HEK293 (cell line): Measurements from ENCODE around the gene HSD17B7.
"Not testable (repeated sequence)": the region's sequence is repeated elsewhere in the genome, so short reads cannot be mapped to it uniquely, and the experiment has no call there.

Experiments
- CTCF ChIA-PET: fragments of 350-600 bp; formaldehyde crosslinking; extraction: SDS; loops from one replicate; lab custom pipeline; 2021; ENCODE audit warnings: antibody characterized with exemption; lab: Yijun Ruan, JAX
- POLR2A ChIA-PET: fragments of 300-600 bp; formaldehyde crosslinking; extraction: SDS; loops from one replicate; lab custom pipeline; 2020; ENCODE audit warnings: antibody characterized with exemption, inconsistent platforms; lab: Yijun Ruan, JAX
- H3K27ac ChIP-seq: fragments of 200-500 bp; sonication (Bioruptor generic); 2 replicates; pipeline ENCODE4 v1.5.1; 2014; ENCODE audit warnings: low read depth, low read length, control low read depth, inconsistent platforms; ENCODE audit errors: extremely low read depth
- H3K36me3 ChIP-seq, 2 experiments: fragments of 200-500 bp in 1 of 2; sonication (Bioruptor generic) in 1 of 2; 1 replicate in 1 of 2; 2 replicates in 1 of 2; pipeline ENCODE4 v1.5.1; 2014 to 2017; ENCODE audit warnings: inconsistent platforms in 2 of 2, low read length in 2 of 2; ENCODE audit not compliant: control insufficient read depth in 2 of 2, insufficient read depth in 1 of 2
- H3K4me1 ChIP-seq: fragments of 200-500 bp; sonication (Bioruptor generic); 2 replicates; pipeline ENCODE4 v1.5.1; 2014; ENCODE audit warnings: mild to moderate bottlenecking, low read length, inconsistent platforms; ENCODE audit not compliant: control insufficient read depth, insufficient read depth
- H3K4me3 ChIP-seq: 2 replicates; pipeline ENCODE4 v1.5.1; 2011; ENCODE audit warnings: low read depth, mild to moderate bottlenecking, control low read depth, low read length, moderate library complexity
- H3K9me3 ChIP-seq: fragments of 200-500 bp; sonication (Bioruptor generic); 2 replicates; pipeline ENCODE4 v1.5.1; 2014; ENCODE audit warnings: low read depth, low read length, inconsistent platforms; ENCODE audit not compliant: control insufficient read depth, insufficient read depth
- IKZF3 ChIP-seq: fragments of 450-650 bp; IDR thresholded peaks from 2 replicates; pipeline ENCODE4 v1.5.0; 2018; ENCODE audit warnings: missing biosample characterization, mild to moderate bottlenecking, missing genetic modification characterization, moderate library complexity
- KLF1 ChIP-seq: fragments of 450-650 bp; formaldehyde crosslinking; IDR thresholded peaks from 2 replicates; pipeline ENCODE4 v1.5.1; 2016; ENCODE audit warnings: missing biosample characterization, missing genetic modification characterization
- KLF9 ChIP-seq: fragments of 450-650 bp; formaldehyde crosslinking; IDR thresholded peaks from 2 replicates; pipeline ENCODE4 v1.5.1; 2016; ENCODE audit warnings: missing biosample characterization, missing genetic modification characterization, low read depth
- SCRT2 ChIP-seq: fragments of 450-650 bp; formaldehyde crosslinking; IDR thresholded peaks from 2 replicates; pipeline ENCODE4 v1.5.1; 2016; ENCODE audit warnings: missing biosample characterization, missing genetic modification characterization
- SP2 ChIP-seq: fragments of 450-650 bp; formaldehyde crosslinking; IDR thresholded peaks from 2 replicates; pipeline ENCODE4 v1.5.1; 2016; ENCODE audit warnings: missing biosample characterization, missing genetic modification characterization
- SP3 ChIP-seq: fragments of 450-650 bp; formaldehyde crosslinking; IDR thresholded peaks from 2 replicates; pipeline ENCODE4 v1.5.1; 2016; ENCODE audit warnings: missing biosample characterization, missing genetic modification characterization
- ZBTB17 ChIP-seq: fragments of 450-650 bp; formaldehyde crosslinking; IDR thresholded peaks from 2 replicates; pipeline ENCODE4 v1.5.1; 2016; ENCODE audit warnings: missing biosample characterization, missing genetic modification characterization
- ZBTB8A ChIP-seq: fragments of 450-650 bp; formaldehyde crosslinking; IDR thresholded peaks from 2 replicates; pipeline ENCODE4 v1.5.1; 2016; ENCODE audit warnings: missing biosample characterization, missing genetic modification characterization
- ZNF248 ChIP-seq: fragments of 450-650 bp; formaldehyde crosslinking; IDR thresholded peaks from 2 replicates; pipeline ENCODE4 v1.5.1; 2017; ENCODE audit warnings: missing biosample characterization, missing genetic modification characterization
- ZNF335 ChIP-seq: fragments of 450-650 bp; formaldehyde crosslinking; conservative IDR thresholded peaks from 2 replicates; pipeline ENCODE4 v1.5.1; 2016; ENCODE audit warnings: missing biosample characterization, missing genetic modification characterization
- ZNF341 ChIP-seq: fragments of 450-650 bp; formaldehyde crosslinking; IDR thresholded peaks from 2 replicates; pipeline ENCODE4; 2016; ENCODE audit warnings: low read depth, missing biosample characterization, missing genetic modification characterization
- ZNF629 ChIP-seq: fragments of 450-650 bp; formaldehyde crosslinking; IDR thresholded peaks from 2 replicates; pipeline ENCODE4 v1.5.1; 2017; ENCODE audit warnings: missing biosample characterization, missing genetic modification characterization
- ZNF660 ChIP-seq: fragments of 450-650 bp; IDR thresholded peaks from 2 replicates; pipeline ENCODE4 v1.5.1; 2018; ENCODE audit warnings: missing biosample characterization, mild to moderate bottlenecking, missing genetic modification characterization
- TF ChIP-seq, protein P1 (sequence below): fragments of 450-650 bp; formaldehyde crosslinking; IDR thresholded peaks from 2 replicates; pipeline ENCODE4 v1.5.1; 2016; ENCODE audit warnings: missing biosample characterization, missing genetic modification characterization
- TF ChIP-seq, protein P2 (sequence below): fragments of 450-650 bp; formaldehyde crosslinking; IDR thresholded peaks from 2 replicates; pipeline ENCODE4 v1.5.1; 2016; ENCODE audit warnings: missing biosample characterization, missing genetic modification characterization
- TF ChIP-seq, protein P3 (sequence below): fragments of 450-650 bp; formaldehyde crosslinking; IDR thresholded peaks from 2 replicates; pipeline ENCODE4 v1.5.1; 2016; ENCODE audit warnings: missing biosample characterization, missing genetic modification characterization

Gene HSD17B7, protein sequence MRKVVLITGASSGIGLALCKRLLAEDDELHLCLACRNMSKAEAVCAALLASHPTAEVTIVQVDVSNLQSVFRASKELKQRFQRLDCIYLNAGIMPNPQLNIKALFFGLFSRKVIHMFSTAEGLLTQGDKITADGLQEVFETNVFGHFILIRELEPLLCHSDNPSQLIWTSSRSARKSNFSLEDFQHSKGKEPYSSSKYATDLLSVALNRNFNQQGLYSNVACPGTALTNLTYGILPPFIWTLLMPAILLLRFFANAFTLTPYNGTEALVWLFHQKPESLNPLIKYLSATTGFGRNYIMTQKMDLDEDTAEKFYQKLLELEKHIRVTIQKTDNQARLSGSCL

DNA sequence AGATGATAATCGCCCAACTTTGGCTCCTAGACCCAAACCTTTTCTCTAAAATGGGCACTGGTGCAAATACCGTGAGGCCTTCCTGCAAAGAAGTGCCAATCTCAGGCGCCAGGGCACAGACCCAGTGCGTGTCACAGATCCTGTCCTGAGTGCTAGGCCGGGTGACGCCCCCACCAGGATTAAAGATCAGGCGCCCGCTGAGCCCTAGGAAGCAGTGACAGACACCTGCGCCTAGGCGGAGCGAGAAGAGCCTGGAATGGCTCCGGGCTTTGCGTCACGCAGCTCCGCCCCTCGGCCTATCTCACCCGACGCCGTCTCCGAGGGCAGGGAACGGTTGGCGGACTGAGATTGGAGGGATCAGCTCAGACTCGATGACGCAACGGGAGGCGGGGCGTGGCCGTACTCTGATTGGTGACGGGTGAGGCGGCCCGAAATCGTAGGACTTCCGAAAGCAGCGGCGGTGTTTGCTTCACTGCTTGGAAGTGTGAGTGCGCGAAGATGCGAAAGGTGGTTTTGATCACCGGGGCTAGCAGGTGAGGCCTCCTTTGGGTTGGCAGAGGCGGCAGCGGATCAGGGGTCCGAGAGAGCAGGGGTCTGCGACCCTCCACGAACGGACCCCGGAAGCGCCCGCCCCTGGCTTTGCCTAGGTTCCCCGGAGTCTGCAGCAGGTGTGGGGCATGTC, at the start of gene HSD17B7:
Gene HSD17B7, plus strand, starts transcription at position 400 of the 682 bp plus-strand sequence. Its CDS starts 99 bp downstream, at position 499.
- H3K9me3 ChIP-seq, POLR2A ChIA-PET, H3K36me3 ChIP-seq, H3K4me1 ChIP-seq: not testable (repeated sequence)
- TF ChIP-seq ZBTB8A (tag by site-specific recombination), result peak; percentile 92
- TF ChIP-seq SP2 (tag by site-specific recombination), result peak; percentile 63
- peak; percentile 43; the same call in 1 of the 2 replicates for TF ChIP-seq SP3 (tag by site-specific recombination)
- peak; percentile 48; the same call in 1 of the 2 replicates for TF ChIP-seq KLF9 (tag by site-specific recombination)
- 0 out of 2 replicates have a peak, but pooled peaks have one; percentile 13 for TF ChIP-seq SCRT2 (tag by site-specific recombination)
- TF ChIP-seq, protein P1, sequence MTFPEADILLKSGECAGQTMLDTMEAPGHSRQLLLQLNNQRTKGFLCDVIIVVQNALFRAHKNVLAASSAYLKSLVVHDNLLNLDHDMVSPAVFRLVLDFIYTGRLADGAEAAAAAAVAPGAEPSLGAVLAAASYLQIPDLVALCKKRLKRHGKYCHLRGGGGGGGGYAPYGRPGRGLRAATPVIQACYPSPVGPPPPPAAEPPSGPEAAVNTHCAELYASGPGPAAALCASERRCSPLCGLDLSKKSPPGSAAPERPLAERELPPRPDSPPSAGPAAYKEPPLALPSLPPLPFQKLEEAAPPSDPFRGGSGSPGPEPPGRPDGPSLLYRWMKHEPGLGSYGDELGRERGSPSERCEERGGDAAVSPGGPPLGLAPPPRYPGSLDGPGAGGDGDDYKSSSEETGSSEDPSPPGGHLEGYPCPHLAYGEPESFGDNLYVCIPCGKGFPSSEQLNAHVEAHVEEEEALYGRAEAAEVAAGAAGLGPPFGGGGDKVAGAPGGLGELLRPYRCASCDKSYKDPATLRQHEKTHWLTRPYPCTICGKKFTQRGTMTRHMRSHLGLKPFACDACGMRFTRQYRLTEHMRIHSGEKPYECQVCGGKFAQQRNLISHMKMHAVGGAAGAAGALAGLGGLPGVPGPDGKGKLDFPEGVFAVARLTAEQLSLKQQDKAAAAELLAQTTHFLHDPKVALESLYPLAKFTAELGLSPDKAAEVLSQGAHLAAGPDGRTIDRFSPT (tag by site-specific recombination), result 0 out of 2 replicates have a peak, but pooled peaks have one; percentile 16
- peak; percentile 78 for TF ChIP-seq ZNF335 (tag by site-specific recombination)
- TF ChIP-seq, protein P2, sequence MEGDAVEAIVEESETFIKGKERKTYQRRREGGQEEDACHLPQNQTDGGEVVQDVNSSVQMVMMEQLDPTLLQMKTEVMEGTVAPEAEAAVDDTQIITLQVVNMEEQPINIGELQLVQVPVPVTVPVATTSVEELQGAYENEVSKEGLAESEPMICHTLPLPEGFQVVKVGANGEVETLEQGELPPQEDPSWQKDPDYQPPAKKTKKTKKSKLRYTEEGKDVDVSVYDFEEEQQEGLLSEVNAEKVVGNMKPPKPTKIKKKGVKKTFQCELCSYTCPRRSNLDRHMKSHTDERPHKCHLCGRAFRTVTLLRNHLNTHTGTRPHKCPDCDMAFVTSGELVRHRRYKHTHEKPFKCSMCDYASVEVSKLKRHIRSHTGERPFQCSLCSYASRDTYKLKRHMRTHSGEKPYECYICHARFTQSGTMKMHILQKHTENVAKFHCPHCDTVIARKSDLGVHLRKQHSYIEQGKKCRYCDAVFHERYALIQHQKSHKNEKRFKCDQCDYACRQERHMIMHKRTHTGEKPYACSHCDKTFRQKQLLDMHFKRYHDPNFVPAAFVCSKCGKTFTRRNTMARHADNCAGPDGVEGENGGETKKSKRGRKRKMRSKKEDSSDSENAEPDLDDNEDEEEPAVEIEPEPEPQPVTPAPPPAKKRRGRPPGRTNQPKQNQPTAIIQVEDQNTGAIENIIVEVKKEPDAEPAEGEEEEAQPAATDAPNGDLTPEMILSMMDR (tag by site-specific recombination), result peak; percentile 56
- TF ChIP-seq ZBTB17, result peak; percentile 54; the same call in 1 of the 2 replicates
- peak; percentile 74 for TF ChIP-seq ZNF629
- TF ChIP-seq KLF1 (tag by site-specific recombination), result peak; percentile 57; the same call in 1 of the 2 replicates
- TF ChIP-seq, protein P3, sequence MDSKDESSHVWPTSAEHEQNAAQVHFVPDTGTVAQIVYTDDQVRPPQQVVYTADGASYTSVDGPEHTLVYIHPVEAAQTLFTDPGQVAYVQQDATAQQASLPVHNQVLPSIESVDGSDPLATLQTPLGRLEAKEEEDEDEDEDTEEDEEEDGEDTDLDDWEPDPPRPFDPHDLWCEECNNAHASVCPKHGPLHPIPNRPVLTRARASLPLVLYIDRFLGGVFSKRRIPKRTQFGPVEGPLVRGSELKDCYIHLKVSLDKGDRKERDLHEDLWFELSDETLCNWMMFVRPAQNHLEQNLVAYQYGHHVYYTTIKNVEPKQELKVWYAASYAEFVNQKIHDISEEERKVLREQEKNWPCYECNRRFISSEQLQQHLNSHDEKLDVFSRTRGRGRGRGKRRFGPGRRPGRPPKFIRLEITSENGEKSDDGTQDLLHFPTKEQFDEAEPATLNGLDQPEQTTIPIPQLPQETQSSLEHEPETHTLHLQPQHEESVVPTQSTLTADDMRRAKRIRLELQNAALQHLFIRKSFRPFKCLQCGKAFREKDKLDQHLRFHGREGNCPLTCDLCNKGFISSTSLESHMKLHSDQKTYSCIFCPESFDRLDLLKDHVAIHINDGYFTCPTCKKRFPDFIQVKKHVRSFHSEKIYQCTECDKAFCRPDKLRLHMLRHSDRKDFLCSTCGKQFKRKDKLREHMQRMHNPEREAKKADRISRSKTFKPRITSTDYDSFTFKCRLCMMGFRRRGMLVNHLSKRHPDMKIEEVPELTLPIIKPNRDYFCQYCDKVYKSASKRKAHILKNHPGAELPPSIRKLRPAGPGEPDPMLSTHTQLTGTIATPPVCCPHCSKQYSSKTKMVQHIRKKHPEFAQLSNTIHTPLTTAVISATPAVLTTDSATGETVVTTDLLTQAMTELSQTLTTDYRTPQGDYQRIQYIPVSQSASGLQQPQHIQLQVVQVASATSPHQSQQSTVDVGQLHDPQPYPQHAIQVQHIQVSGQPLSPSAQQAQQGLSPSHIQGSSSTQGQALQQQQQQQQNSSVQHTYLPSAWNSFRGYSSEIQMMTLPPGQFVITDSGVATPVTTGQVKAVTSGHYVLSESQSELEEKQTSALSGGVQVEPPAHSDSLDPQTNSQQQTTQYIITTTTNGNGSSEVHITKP (tag by site-specific recombination), result 0 out of 2 replicates have a peak, but pooled peaks have one; percentile 14
- peak; percentile 92 for TF ChIP-seq ZNF341 (tag by site-specific recombination)
- TF ChIP-seq ZNF660 (tag by site-specific recombination), result 0 out of 2 replicates have a peak, but pooled peaks have one; percentile 21
- TF ChIP-seq IKZF3 (tag by site-specific recombination), result peak; percentile 67
- Histone ChIP-seq H3K27ac (peak within 1 kb of the TSS; percentile 22; the same call in 1 of the 2 replicates), H3K4me3 (peak within 1 kb of the TSS; percentile 56)
- CTCF ChIA-PET, result interaction anchor here (1.0 kb wide), 1 partner anchor 176 kb away, joined by 3 read pairs; no protein-coding TSS in a partner anchor

DNA sequence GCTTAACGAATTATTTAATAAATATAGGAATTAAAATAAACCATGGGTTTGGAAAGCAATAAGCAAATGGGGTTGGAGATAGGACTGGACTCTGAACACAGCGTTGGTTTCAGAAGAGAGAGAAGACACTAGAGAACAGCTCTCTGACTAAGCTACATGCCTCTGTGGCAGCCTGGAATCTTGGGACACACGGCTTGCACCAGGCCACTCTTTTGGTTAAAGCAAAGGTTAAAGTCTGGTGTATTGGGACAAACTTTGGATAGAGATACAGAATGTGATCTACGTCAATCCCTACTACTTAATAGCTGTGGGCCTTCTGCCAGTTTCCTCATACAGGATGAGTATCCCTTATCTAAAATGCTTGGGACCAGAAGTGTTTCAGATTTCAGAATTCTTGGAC, 49.7 kb upstream of the HSD17B7 start:
- ChIA-PET POLR2A (no interaction called here), CTCF (no interaction called here)
- Histone ChIP-seq H3K4me3 (no peak overlapping the region), H3K4me1 (no peaks in the 10 kb centered on the region), H3K27ac (no peak overlapping the region), H3K9me3 (no peaks in the 10 kb centered on the region), H3K36me3 (no peaks in the 10 kb centered on the region)
- TF ChIP-seq ZNF248 (tag by site-specific recombination), result no peak
